IMR-90 (cell line): Measurements from ENCODE around the gene SPTB. TPM values are rescaled to one million over a fixed set of nuclear protein-coding genes. Genes with fewer than 3 reads are reported as not detected.

Experiments used
- ATAC-seq: fragments of 200-7000 bp; cut with Tn5 transposase; 2 replicates; pipeline ENCODE4 v1.9.1; 2020; ENCODE audit warnings: low read depth, mild to moderate bottlenecking, moderate library complexity
- BruUV-seq: library from RNA; stranded (reverse); fragments of 400-500 nt; replicated peaks from 2 replicates; lab custom pipeline; 2021; lab: Mats Ljungman, UMichigan
- CTCF ChIA-PET: fragments of 300-600 bp; formaldehyde crosslinking; extraction: SDS; loops from one replicate; lab custom pipeline; 2021; ENCODE audit warnings: antibody characterized with exemption; lab: Yijun Ruan, JAX
- POLR2A ChIA-PET: fragments of 300-600 bp; sonication (Branson Sonifier 250); formaldehyde crosslinking; loops from one replicate; lab custom pipeline; 2022; ENCODE audit warnings: antibody characterized with exemption; ENCODE audit not compliant: unreplicated experiment; lab: Charles Lee
- DNase-seq: peaks from one replicate; pipeline ENCODE4 v3.0.0; 2013
- H2AFZ ChIP-seq: replicated peaks from 2 replicates; pipeline ENCODE3; 2013; ENCODE audit warnings: low read length, mild to moderate bottlenecking; ENCODE audit not compliant: poor library complexity
- H2AK5ac ChIP-seq: 2 replicates; pipeline ENCODE4 v1.6.1; 2013; ENCODE audit warnings: low read depth, low read length, inconsistent platforms
- H2AK9ac ChIP-seq: replicated peaks from 2 replicates; pipeline ENCODE3; 2013; ENCODE audit warnings: mild to moderate bottlenecking, low read depth, low read length, moderate library complexity; ENCODE audit not compliant: poor library complexity
- H2BK120ac ChIP-seq: 2 replicates; pipeline ENCODE4 v1.6.1; 2013; ENCODE audit warnings: low read depth, low read length, inconsistent platforms
- H2BK15ac ChIP-seq: 3 replicates; pipeline ENCODE4 v1.6.1; 2013; ENCODE audit warnings: low read depth, low read length, inconsistent platforms
- H2BK20ac ChIP-seq: 2 replicates; pipeline ENCODE4 v1.6.1; 2013; ENCODE audit warnings: low read depth, mild to moderate bottlenecking, inconsistent platforms, low read length, moderate library complexity
- H2BK5ac ChIP-seq: 2 replicates; pipeline ENCODE4 v1.6.1; 2013; ENCODE audit warnings: mild to moderate bottlenecking, low read depth, low read length, inconsistent platforms; ENCODE audit not compliant: poor library complexity, severe bottlenecking
- H3K14ac ChIP-seq: replicated peaks from 2 replicates; pipeline ENCODE4 v1.6.1; 2013; ENCODE audit warnings: low read depth, low read length, inconsistent platforms
- H3K18ac ChIP-seq: 2 replicates; pipeline ENCODE4 v1.6.1; 2013; ENCODE audit warnings: low read depth, low read length, control low read depth
- H3K23ac ChIP-seq: 2 replicates; pipeline ENCODE4 v1.6.1; 2013; ENCODE audit warnings: low read depth, low read length, inconsistent platforms
- H3K27ac ChIP-seq: 2 replicates; pipeline ENCODE4 v1.5.1; 2013; ENCODE audit warnings: mild to moderate bottlenecking, control low read depth, low read length; ENCODE audit not compliant: insufficient read depth
- H3K27me3 ChIP-seq: 2 replicates; pipeline ENCODE4 v1.6.1; 2013; ENCODE audit warnings: low read length; ENCODE audit not compliant: control insufficient read depth, insufficient read depth
- H3K36me3 ChIP-seq: 2 replicates; pipeline ENCODE4 v1.6.1; 2013; ENCODE audit warnings: low read length, mixed read lengths; ENCODE audit not compliant: control insufficient read depth, insufficient read depth
- H3K4ac ChIP-seq: 2 replicates; pipeline ENCODE4 v1.6.1; 2013; ENCODE audit warnings: low read depth, low read length, inconsistent platforms
- H3K4me1 ChIP-seq: 2 replicates; pipeline ENCODE4 v1.6.1; 2013; ENCODE audit warnings: low read length, mixed read lengths; ENCODE audit not compliant: control insufficient read depth, insufficient read depth
- H3K4me2 ChIP-seq: 2 replicates; pipeline ENCODE4 v1.6.1; 2013; ENCODE audit warnings: low read depth, mild to moderate bottlenecking, control low read depth, low read length, moderate library complexity
- H3K4me3 ChIP-seq: 2 replicates; pipeline ENCODE4 v1.5.1; 2013; ENCODE audit warnings: low read depth, mild to moderate bottlenecking, control low read depth, low read length, moderate library complexity; ENCODE audit not compliant: insufficient read depth
- H3K56ac ChIP-seq: 2 replicates; pipeline ENCODE4 v1.6.1; 2013; ENCODE audit warnings: low read length, inconsistent platforms; ENCODE audit not compliant: insufficient read depth; ENCODE audit errors: extremely low read depth
- H3K79me1 ChIP-seq, 2 experiments: 2 replicates each; pipeline ENCODE4 v1.6.1; 2013; ENCODE audit warnings: low read length in 2 of 2, inconsistent platforms in 1 of 2, low read depth in 1 of 2
- H3K9ac ChIP-seq: 2 replicates; pipeline ENCODE4 v1.6.1; 2013; ENCODE audit warnings: low read depth, low read length, control low read depth
- H3K9me1 ChIP-seq: 2 replicates; pipeline ENCODE4 v1.6.1; 2013; ENCODE audit warnings: low read length, inconsistent platforms; ENCODE audit not compliant: insufficient read depth
- H3K9me3 ChIP-seq: 2 replicates; pipeline ENCODE4 v1.6.1; 2013; ENCODE audit warnings: low read length; ENCODE audit not compliant: control insufficient read depth, insufficient read depth
- H4K20me1 ChIP-seq: 2 replicates; pipeline ENCODE4 v1.6.1; 2013; ENCODE audit warnings: low read length, inconsistent platforms; ENCODE audit not compliant: insufficient read depth
- H4K5ac ChIP-seq: 2 replicates; pipeline ENCODE4 v1.6.1; 2013; ENCODE audit warnings: mild to moderate bottlenecking, low read depth, low read length, control low read depth
- H4K8ac ChIP-seq, 2 experiments: 2 replicates each; pipeline ENCODE4 v1.6.1; 2013; ENCODE audit warnings: low read depth in 2 of 2, low read length in 2 of 2, control low read depth in 1 of 2, inconsistent platforms in 1 of 2
- H4K91ac ChIP-seq: 2 replicates; pipeline ENCODE4 v1.6.1; 2013; ENCODE audit warnings: low read depth, low read length, inconsistent platforms; ENCODE audit not compliant: insufficient read depth
- BHLHE40 ChIP-seq: fragments of 150-350 bp; IDR thresholded peaks from 2 replicates; pipeline ENCODE4 v1.6.1; 2016; ENCODE audit warnings: mild to moderate bottlenecking, low read depth, low read length
- CEBPB ChIP-seq: IDR thresholded peaks from 2 replicates; pipeline ENCODE4 v1.6.1; 2012; ENCODE audit warnings: low read depth, low read length, improper control_type of control experiment
- CHD1 ChIP-seq: IDR thresholded peaks from 2 replicates; pipeline ENCODE4 v1.6.1; 2012; ENCODE audit warnings: low read depth, low read length, improper control_type of control experiment
- FOS ChIP-seq: fragments of 150-350 bp; IDR thresholded peaks from 2 replicates; pipeline ENCODE4 v1.6.1; 2016; ENCODE audit warnings: low read depth, low read length
- MAFK ChIP-seq: IDR thresholded peaks from 2 replicates; pipeline ENCODE4 v1.6.1; 2012; ENCODE audit warnings: low read depth, low read length, improper control_type of control experiment
- MAZ ChIP-seq: IDR thresholded peaks from 2 replicates; pipeline ENCODE4 v1.6.1; 2012; ENCODE audit warnings: low read depth, mild to moderate bottlenecking, low read length, improper control_type of control experiment, moderate library complexity, borderline replicate concordance
- MXI1 ChIP-seq: IDR thresholded peaks from 2 replicates; pipeline ENCODE4 v1.6.1; 2012; ENCODE audit warnings: low read depth, mild to moderate bottlenecking, low read length, moderate library complexity, borderline replicate concordance
- NFE2L2 ChIP-seq: fragments of 150-350 bp; IDR thresholded peaks from 2 replicates; pipeline ENCODE4 v1.6.1; 2016; ENCODE audit warnings: low read depth, mild to moderate bottlenecking, low read length
- POLR2A ChIP-seq: IDR thresholded peaks from 2 replicates; pipeline ENCODE4 v1.6.1; 2012; ENCODE audit warnings: mild to moderate bottlenecking, low read depth, low read length
- RAD21 ChIP-seq: IDR thresholded peaks from 2 replicates; pipeline ENCODE4 v1.6.1; 2012; ENCODE audit warnings: low read length, improper control_type of control experiment
- RCOR1 ChIP-seq: IDR thresholded peaks from 2 replicates; pipeline ENCODE4 v1.6.1; 2012; ENCODE audit warnings: mild to moderate bottlenecking, low read length, improper control_type of control experiment; ENCODE audit not compliant: insufficient replicate concordance
- RFX5 ChIP-seq: IDR thresholded peaks from 2 replicates; pipeline ENCODE4 v1.8.0; 2012; ENCODE audit warnings: low read depth, mild to moderate bottlenecking, low read length, moderate library complexity
- SMC3 ChIP-seq: fragments of 150-350 bp; IDR thresholded peaks from 2 replicates; pipeline ENCODE4 v1.6.1; 2016; ENCODE audit warnings: low read depth, mild to moderate bottlenecking, antibody characterized with exemption, low read length, moderate library complexity
- WGBS, 2 experiments: methylation state at CpG; one replicate each; pipeline versions ENCODE4 v1.1.5 to v1.1.7; 2013; ENCODE audit warnings: missing lambda C conversion rate in 2 of 2; ENCODE audit not compliant: insufficient read length in 1 of 2; ENCODE audit errors: extremely low coverage in 2 of 2; 5-methylcytosine and 5-hydroxymethylcytosine counted together
- dilution Hi-C: fragments of 300-500 bp; cut with HindIII; formaldehyde crosslinking; loops from one replicate; pipeline ENCODE4 v1.14.3; 2018; ENCODE audit warnings: low sequenced_read_pairs; ENCODE audit not compliant: unreplicated experiment
- in situ Hi-C: fragments of 300-500 bp; cut with MboI; formaldehyde crosslinking; loops from 3 replicates; pipeline ENCODE4 v1.14.3; 2019; ENCODE audit warnings: low sequenced_read_pairs, inconsistent platforms, mixed read lengths
- intact Hi-C: fragments of 100-400 bp; cut with micrococcal nuclease; formaldehyde crosslinking; loops from 2 replicates; pipeline ENCODE4 v1.10.0; 2022
- polyA plus RNA-seq, 3 experiments: library from polyadenylated mRNA; depleted of rRNA; stranded (reverse); fragments of >200 nt; gene quantifications; 2 replicates each; pipeline ENCODE4 v1.2.3, GENCODE V29; 2012; ENCODE audit warnings: low replicate concordance in 1 of 3
- total RNA-seq: library from RNA; depleted of rRNA; stranded (reverse); fragments of >200 nt; gene quantifications from 2 replicates; pipeline ENCODE4 v1.2.3, GENCODE V29; 2012
- TF ChIP-seq, protein P1 (sequence below): fragments of 150-350 bp; IDR thresholded peaks from 2 replicates; pipeline ENCODE4 v1.6.1; 2017; ENCODE audit warnings: mild to moderate bottlenecking, antibody characterized with exemption, low read length, low read depth
- TF ChIP-seq, protein P2 (sequence below): conservative IDR thresholded peaks from 2 replicates; pipeline ENCODE4 v1.5.1; 2012; ENCODE audit warnings: mild to moderate bottlenecking, low read depth, low read length, improper control_type of control experiment
- TF ChIP-seq, protein P3 (sequence below): fragments of 150-350 bp; IDR thresholded peaks from 2 replicates; pipeline ENCODE4 v1.6.1; 2016; ENCODE audit warnings: low read depth, mild to moderate bottlenecking, low read length, moderate library complexity, borderline replicate concordance

The SPTB gene
- total and polyA plus RNA-seq, 2 of the 4 experiments (the other 2 are of a cell fraction): under 0.01 to 0.07 TPM

DNA sequence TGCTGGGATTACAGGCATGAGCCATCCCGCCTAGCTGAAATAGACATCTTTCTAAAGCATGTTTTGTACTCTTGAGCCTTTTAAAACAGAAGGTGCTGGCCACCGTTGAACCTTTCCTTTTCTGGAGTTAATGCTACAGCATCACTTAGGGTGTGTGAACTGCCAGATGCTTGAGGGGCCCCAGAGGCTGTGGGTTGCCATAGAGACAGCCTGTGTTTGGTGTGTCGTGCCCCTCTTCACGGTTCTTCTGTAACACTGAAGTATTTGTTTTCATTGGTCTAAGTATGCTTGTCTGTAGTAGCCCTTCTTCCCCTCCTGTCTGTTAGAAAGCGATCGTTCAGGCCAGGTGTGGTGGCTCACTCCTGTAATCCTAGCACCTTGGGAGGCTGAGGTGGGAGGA, 144.7 kb downstream of the SPTB start:
- no TSS peak for BruUV-seq

More for the DNA sequence above, 144.7 kb downstream of the SPTB start:
- no peak overlapping the region for H2AK5ac ChIP-seq
- no peak overlapping the region for H2AFZ ChIP-seq
- no peaks in the 10 kb centered on the region for H3K79me1 ChIP-seq
- POLR2A ChIA-PET: no interaction called here
- H3K18ac ChIP-seq: no peak overlapping the region
- H3K4ac ChIP-seq: no peak overlapping the region
- H4K5ac ChIP-seq: no peak overlapping the region
- no peak for DNase-seq
- in situ Hi-C loops (no loop called here), intact Hi-C loops (no loop called here), dilution Hi-C loops (no loop called here)
- H3K9me1 ChIP-seq: peaks cover 6% of the 10 kb centered on the region; the same call in 1 of the 2 replicates
- no peak for ATAC-seq
- H3K9ac ChIP-seq: no peak overlapping the region
- H3K9me3 ChIP-seq: no peaks in the 10 kb centered on the region
- CTCF ChIA-PET: no interaction called here
- H4K91ac ChIP-seq: no peak overlapping the region
- H2BK20ac ChIP-seq: no peak overlapping the region
- H3K4me1 ChIP-seq: no peaks in the 10 kb centered on the region
- TF ChIP-seq SMC3: no peak
- TF ChIP-seq FOS: no peak
- TF ChIP-seq, protein P1, sequence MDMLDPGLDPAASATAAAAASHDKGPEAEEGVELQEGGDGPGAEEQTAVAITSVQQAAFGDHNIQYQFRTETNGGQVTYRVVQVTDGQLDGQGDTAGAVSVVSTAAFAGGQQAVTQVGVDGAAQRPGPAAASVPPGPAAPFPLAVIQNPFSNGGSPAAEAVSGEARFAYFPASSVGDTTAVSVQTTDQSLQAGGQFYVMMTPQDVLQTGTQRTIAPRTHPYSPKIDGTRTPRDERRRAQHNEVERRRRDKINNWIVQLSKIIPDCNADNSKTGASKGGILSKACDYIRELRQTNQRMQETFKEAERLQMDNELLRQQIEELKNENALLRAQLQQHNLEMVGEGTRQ: no peak
- no peak for TF ChIP-seq RAD21
- TF ChIP-seq CEBPB: no peak
- no peak for TF ChIP-seq MAFK
- no peak for TF ChIP-seq RFX5
- no peak for TF ChIP-seq POLR2A
- TF ChIP-seq RCOR1: no peak
- no peak for TF ChIP-seq MXI1
- no peak for TF ChIP-seq MAZ
- no peak for TF ChIP-seq NFE2L2
- TF ChIP-seq, protein P2, sequence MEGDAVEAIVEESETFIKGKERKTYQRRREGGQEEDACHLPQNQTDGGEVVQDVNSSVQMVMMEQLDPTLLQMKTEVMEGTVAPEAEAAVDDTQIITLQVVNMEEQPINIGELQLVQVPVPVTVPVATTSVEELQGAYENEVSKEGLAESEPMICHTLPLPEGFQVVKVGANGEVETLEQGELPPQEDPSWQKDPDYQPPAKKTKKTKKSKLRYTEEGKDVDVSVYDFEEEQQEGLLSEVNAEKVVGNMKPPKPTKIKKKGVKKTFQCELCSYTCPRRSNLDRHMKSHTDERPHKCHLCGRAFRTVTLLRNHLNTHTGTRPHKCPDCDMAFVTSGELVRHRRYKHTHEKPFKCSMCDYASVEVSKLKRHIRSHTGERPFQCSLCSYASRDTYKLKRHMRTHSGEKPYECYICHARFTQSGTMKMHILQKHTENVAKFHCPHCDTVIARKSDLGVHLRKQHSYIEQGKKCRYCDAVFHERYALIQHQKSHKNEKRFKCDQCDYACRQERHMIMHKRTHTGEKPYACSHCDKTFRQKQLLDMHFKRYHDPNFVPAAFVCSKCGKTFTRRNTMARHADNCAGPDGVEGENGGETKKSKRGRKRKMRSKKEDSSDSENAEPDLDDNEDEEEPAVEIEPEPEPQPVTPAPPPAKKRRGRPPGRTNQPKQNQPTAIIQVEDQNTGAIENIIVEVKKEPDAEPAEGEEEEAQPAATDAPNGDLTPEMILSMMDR: no peak
- no peak for TF ChIP-seq BHLHE40
- no peak for TF ChIP-seq CHD1
- TF ChIP-seq, protein P3, sequence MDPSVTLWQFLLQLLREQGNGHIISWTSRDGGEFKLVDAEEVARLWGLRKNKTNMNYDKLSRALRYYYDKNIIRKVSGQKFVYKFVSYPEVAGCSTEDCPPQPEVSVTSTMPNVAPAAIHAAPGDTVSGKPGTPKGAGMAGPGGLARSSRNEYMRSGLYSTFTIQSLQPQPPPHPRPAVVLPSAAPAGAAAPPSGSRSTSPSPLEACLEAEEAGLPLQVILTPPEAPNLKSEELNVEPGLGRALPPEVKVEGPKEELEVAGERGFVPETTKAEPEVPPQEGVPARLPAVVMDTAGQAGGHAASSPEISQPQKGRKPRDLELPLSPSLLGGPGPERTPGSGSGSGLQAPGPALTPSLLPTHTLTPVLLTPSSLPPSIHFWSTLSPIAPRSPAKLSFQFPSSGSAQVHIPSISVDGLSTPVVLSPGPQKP: no peak
- no peak overlapping the region for H3K56ac ChIP-seq
- no peak overlapping the region for H2AK9ac ChIP-seq
- H2BK120ac ChIP-seq: no peak overlapping the region
- H4K20me1 ChIP-seq: no peaks in the 10 kb centered on the region
- H3K23ac ChIP-seq: no peak overlapping the region
- H3K27me3 ChIP-seq: no peaks in the 10 kb centered on the region
- H2BK5ac ChIP-seq: no peak overlapping the region
- no peak overlapping the region for H4K8ac ChIP-seq
- WGBS, 2 experiments: 100% methylated on average over 1 of the region's 6 CpGs; no CpG with 5 or more reads in 1 of the 2 experiments
- H2BK15ac ChIP-seq: no peak overlapping the region
- H3K27ac ChIP-seq: no peak overlapping the region
- no peak overlapping the region for H3K14ac ChIP-seq
- no peak overlapping the region for H3K4me2 ChIP-seq
- no peak overlapping the region for H3K4me3 ChIP-seq
- H3K36me3 ChIP-seq: peaks cover 22% of the 10 kb centered on the region
